GM18507 (cell line): ENCODE results near the gene GRIN3B.
"Not testable (repeated sequence)": the region's sequence is repeated elsewhere in the genome, so short reads cannot be mapped to it uniquely, and the experiment has no call there.

ENCODE experiments used
- DNase-seq: peaks from one replicate; pipeline ENCODE4 v3.0.0; 2011; ENCODE audit warnings: low read depth; ENCODE audit not compliant: insufficient read length; ENCODE audit errors: extremely low spot score
- FAIRE-seq: peaks from 2 replicates; lab custom pipeline; 2011; peaks lifted over from hg19 to GRCh38; lab: Jason Lieb, UNC

The GRIN3B gene

GRCh38 chr19:1000095-1000494 is at the start of gene GRIN3B:
Gene GRIN3B, plus strand, starts transcription at chr19:1000419. Its CDS starts 19 bp downstream, at chr19:1000438.
- DNase-seq, result no peak
- no peak for FAIRE-seq

GRCh38 chr19:952049-952679 is 48.1 kb upstream of the GRIN3B start:
- FAIRE-seq, result no peak
- DNase-seq, result no peak

GRCh38 chr19:952680-953444 is 47.4 kb upstream of the GRIN3B start:
- DNase-seq, result no peak

GRCh38 chr19:953445-954271 is 46.6 kb upstream of the GRIN3B start:
- FAIRE-seq (no peak), DNase-seq (no peak)

More at GRCh38 chr19:952680-953444, 47.4 kb upstream of the GRIN3B start:
- peak; percentile 71 for FAIRE-seq

- FAIRE-seq (peak; percentile 60), DNase-seq (no peak)
These were observed 45.9 kb upstream of the GRIN3B start for GRCh38 chr19:954272-954671.

- FAIRE-seq (peak; percentile 96), DNase-seq (peak; percentile 86)
These were observed 45.3 kb upstream of the GRIN3B start for GRCh38 chr19:954672-955494.

- no peak for FAIRE-seq
- DNase-seq, result no peak
These were observed 44.1 kb upstream of the GRIN3B start for GRCh38 chr19:955803-956765.

GRCh38 chr19:956766-957440 is 43.3 kb upstream of the GRIN3B start:
- DNase-seq (no peak), FAIRE-seq (no peak)

- DNase-seq, FAIRE-seq: not testable (repeated sequence)
These were observed 42.6 kb upstream of the GRIN3B start for GRCh38 chr19:957578-957977.

- DNase-seq, result no peak
- FAIRE-seq, result no peak
These were observed 41.0 kb upstream of the GRIN3B start for GRCh38 chr19:958967-959855.

- no peak for DNase-seq
- FAIRE-seq, result no peak
These were observed 40.2 kb upstream of the GRIN3B start for GRCh38 chr19:960020-960419.

- FAIRE-seq (no peak), DNase-seq (no peak)
These were observed 39.6 kb upstream of the GRIN3B start for GRCh38 chr19:960601-960938.

- FAIRE-seq, result no peak
- DNase-seq, result no peak
These were observed 38.2 kb upstream of the GRIN3B start for GRCh38 chr19:961866-962620.

GRCh38 chr19:962683-963400 is 37.4 kb upstream of the GRIN3B start:
- FAIRE-seq (no peak), DNase-seq (no peak)

- no peak for DNase-seq
- no peak for FAIRE-seq
These were observed 36.7 kb upstream of the GRIN3B start for GRCh38 chr19:963486-963951.

GRCh38 chr19:964116-964520 is 36.1 kb upstream of the GRIN3B start:
- no peak for DNase-seq

More at GRCh38 chr19:964116-964520, 36.1 kb upstream of the GRIN3B start:
- no peak for FAIRE-seq
